Measurements from ENCODE around the gene FOXK2.

- TF ChIP-seq POLR2A (IDR thresholded peaks at IDR 0.05; ENCODE audit: low read length), result no peak
- no peak for TF ChIP-seq GATA1 (IDR thresholded peaks at IDR 0.05; ENCODE audit: low read depth, low read length)
These were observed 112.9 kb downstream of the FOXK2 start for GRCh38 chr17:82632451-82632850.

All from erythroblast (primary cell).